GM10248 (cell line): Measurements from ENCODE around the gene TMEM62.

Source experiments
- CTCF ChIA-PET: fragments of 300-600 bp; sonication (Branson Sonifier 250); formaldehyde crosslinking; extraction: SDS; loops from one replicate; lab custom pipeline; 2021; ENCODE audit warnings: antibody characterized with exemption; lab: Yijun Ruan, JAX
- POLR2A ChIA-PET: fragments of 350-650 bp; sonication (Branson Sonifier 250); formaldehyde crosslinking; extraction: SDS; loops from one replicate; lab custom pipeline; 2020; ENCODE audit warnings: antibody characterized with exemption; lab: Yijun Ruan, JAX
- DNase-seq: peaks from one replicate; pipeline ENCODE4 v3.0.0; 2012; ENCODE audit errors: extremely low spot score
- CTCF ChIP-seq: IDR thresholded peaks from 2 replicates; pipeline ENCODE4 v1.5.1; 2012; ENCODE audit warnings: mild to moderate bottlenecking, low read depth; ENCODE audit errors: extremely low read depth, missing control alignments, control extremely low read depth

Gene TMEM62

GRCh38 chr15:43199945-43200488 is 66.6 kb downstream of the TMEM62 start:
- no peak for TF ChIP-seq CTCF
- ChIA-PET POLR2A (no interaction called here), CTCF (interaction anchor here (0.7 to 1.0 kb wide), 3 partner anchors 10 to 107 kb away, joined by 3 to 6 read pairs (median 3); no protein-coding TSS in a partner anchor)
- no peak for DNase-seq

- peak; percentile 69 for DNase-seq
- peak; percentile 75 for TF ChIP-seq CTCF
- ChIA-PET POLR2A (interaction anchor here (0.9 kb wide), 1 partner anchor 13 kb away, joined by 3 read pairs; no protein-coding TSS in a partner anchor), CTCF (interaction anchor here (0.7 to 4.5 kb wide), 27 partner anchors 9 to 499 kb away, joined by 3 to 52 read pairs (median 6); partner anchors contain the start of genes CCNDBP1 and TGM5)
Observed at GRCh38 chr15:43204016-43204901, 70.9 kb downstream of the TMEM62 start.

- TF ChIP-seq CTCF = no peak
- ChIA-PET CTCF (interaction anchor here (0.9 to 4.5 kb wide), 5 partner anchors 10 to 79 kb away, joined by 3 to 27 read pairs (median 17); partner anchors contain the start of gene CCNDBP1), POLR2A (no interaction called here)
- no peak for DNase-seq
Observed at GRCh38 chr15:43206054-43206453, 72.7 kb downstream of the TMEM62 start.

- DNase-seq = no peak
- TF ChIP-seq CTCF = no peak
- ChIA-PET CTCF (interaction anchor here (0.9 to 6.1 kb wide), 5 partner anchors 9 to 78 kb away, joined by 3 to 40 read pairs (median 6); no protein-coding TSS in a partner anchor), POLR2A (no interaction called here)
Observed at GRCh38 chr15:43207024-43207423, 73.6 kb downstream of the TMEM62 start.

GRCh38 chr15:43208052-43209002 is 74.9 kb downstream of the TMEM62 start:
- POLR2A ChIA-PET = no interaction called here
- DNase-seq = no peak
- TF ChIP-seq CTCF = no peak
- CTCF ChIA-PET = interaction anchor here (1.1 to 6.1 kb wide), 6 partner anchors 17 to 216 kb away, joined by 3 to 40 read pairs (median 5); no protein-coding TSS in a partner anchor
